H1 (cell line): Measurements from ENCODE around the gene NEURL1.

Experiments
- CBX8 ChIP-seq: fragments of 300-800, 300-1000 bp; sonication (generic); IDR thresholded peaks from 2 replicates; pipeline ENCODE4 v1.7.1; 2016; ENCODE audit warnings: low read depth, low read length, borderline replicate concordance
- EP300 ChIP-seq, 2 experiments: IDR thresholded peaks; 1 replicate in 1 of 2; 2 replicates in 1 of 2; pipeline ENCODE4 v1.6.1; 2011 to 2012; ENCODE audit warnings: low read depth in 2 of 2, low read length in 2 of 2, mild to moderate bottlenecking in 2 of 2, borderline replicate concordance in 1 of 2, inconsistent platforms in 1 of 2, moderate library complexity in 1 of 2
- EZH2 ChIP-seq: fragments of 200-600 bp; sonication (generic); IDR thresholded peaks from 2 replicates; pipeline ENCODE4 v1.7.1; 2012; ENCODE audit warnings: low read depth, mild to moderate bottlenecking, moderate library complexity, low read length, inconsistent platforms; ENCODE audit not compliant: severe bottlenecking
- POLR2A ChIP-seq, 2 experiments: IDR thresholded peaks; 1 replicate in 1 of 2; 2 replicates in 1 of 2; pipeline ENCODE4 v1.6.1; 2011; ENCODE audit warnings: low read depth in 2 of 2, low read length in 2 of 2, mild to moderate bottlenecking in 2 of 2; ENCODE audit errors: control extremely low read depth in 1 of 2
- POLR2AphosphoS5 ChIP-seq: IDR thresholded peaks from 2 replicates; pipeline ENCODE4 v1.6.1; 2011; ENCODE audit warnings: low read depth, low read length
- RAD21 ChIP-seq, 2 experiments: IDR thresholded peaks in 1 of 2; conservative IDR thresholded peaks in 1 of 2; 2 replicates each; pipeline ENCODE4 v1.6.1; 2011; ENCODE audit warnings: low read depth in 2 of 2, low read length in 2 of 2, improper control_type of control experiment in 1 of 2, inconsistent platforms in 1 of 2, mild to moderate bottlenecking in 1 of 2, moderate library complexity in 1 of 2
- RBBP5 ChIP-seq: IDR thresholded peaks from 2 replicates; pipeline ENCODE4 v1.7.1; 2012; ENCODE audit warnings: low read depth, mild to moderate bottlenecking, inconsistent platforms, low read length, moderate library complexity, borderline replicate concordance
- SUZ12 ChIP-seq: fragments of 200-600 bp; sonication (generic); IDR thresholded peaks from 2 replicates; pipeline ENCODE4 v1.6.1; 2012; ENCODE audit warnings: mild to moderate bottlenecking, inconsistent platforms, low read length, moderate library complexity, mixed read lengths
- TF ChIP-seq, protein P1 (sequence below), 3 experiments: IDR thresholded peaks; 1 replicate in 2 of 3; 2 replicates in 1 of 3; pipeline versions ENCODE4 v1.5.1 to v1.6.1; 2011; ENCODE audit warnings: low read length in 3 of 3, mild to moderate bottlenecking in 3 of 3, inconsistent platforms in 2 of 3, low read depth in 1 of 3, moderate library complexity in 1 of 3; ENCODE audit not compliant: insufficient read depth in 1 of 3; ENCODE audit errors: control extremely low read depth in 1 of 3

DNA sequence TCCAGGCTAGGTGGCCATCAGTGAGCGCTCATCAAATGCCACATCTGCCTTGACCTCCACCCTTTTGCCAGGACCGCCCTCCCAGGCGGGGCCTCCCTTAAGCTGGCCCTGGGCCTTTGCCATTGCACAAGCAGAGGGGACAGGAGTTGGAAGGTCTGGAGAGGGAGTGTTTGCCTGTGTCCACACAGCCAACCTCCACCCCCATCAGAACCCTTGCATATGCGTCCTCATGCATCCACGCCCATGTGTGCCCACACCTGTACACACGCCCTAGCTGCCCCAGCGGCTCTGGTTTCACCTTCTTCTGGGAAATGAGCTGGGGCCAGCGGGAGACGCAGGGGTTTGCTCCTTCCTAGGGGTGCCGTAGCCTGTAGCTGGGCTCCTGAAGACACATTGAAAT, 64.0 kb downstream of the NEURL1 start:
- TF ChIP-seq, protein P1, sequence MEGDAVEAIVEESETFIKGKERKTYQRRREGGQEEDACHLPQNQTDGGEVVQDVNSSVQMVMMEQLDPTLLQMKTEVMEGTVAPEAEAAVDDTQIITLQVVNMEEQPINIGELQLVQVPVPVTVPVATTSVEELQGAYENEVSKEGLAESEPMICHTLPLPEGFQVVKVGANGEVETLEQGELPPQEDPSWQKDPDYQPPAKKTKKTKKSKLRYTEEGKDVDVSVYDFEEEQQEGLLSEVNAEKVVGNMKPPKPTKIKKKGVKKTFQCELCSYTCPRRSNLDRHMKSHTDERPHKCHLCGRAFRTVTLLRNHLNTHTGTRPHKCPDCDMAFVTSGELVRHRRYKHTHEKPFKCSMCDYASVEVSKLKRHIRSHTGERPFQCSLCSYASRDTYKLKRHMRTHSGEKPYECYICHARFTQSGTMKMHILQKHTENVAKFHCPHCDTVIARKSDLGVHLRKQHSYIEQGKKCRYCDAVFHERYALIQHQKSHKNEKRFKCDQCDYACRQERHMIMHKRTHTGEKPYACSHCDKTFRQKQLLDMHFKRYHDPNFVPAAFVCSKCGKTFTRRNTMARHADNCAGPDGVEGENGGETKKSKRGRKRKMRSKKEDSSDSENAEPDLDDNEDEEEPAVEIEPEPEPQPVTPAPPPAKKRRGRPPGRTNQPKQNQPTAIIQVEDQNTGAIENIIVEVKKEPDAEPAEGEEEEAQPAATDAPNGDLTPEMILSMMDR (IDR thresholded peaks at IDR 0.05; ENCODE audit: control extremely low read depth in 1 of 3, insufficient read depth in 1 of 3, low read depth in 1 of 3, low read length in 3 of 3): no peak
- no peak for TF ChIP-seq SUZ12
- TF ChIP-seq RBBP5: no peak
- TF ChIP-seq EZH2: no peak
- no peak for TF ChIP-seq CBX8
- no peak for TF ChIP-seq POLR2A (IDR thresholded peaks at IDR 0.05; ENCODE audit: control extremely low read depth in 1 of 2, low read depth in 2 of 2, low read length in 2 of 2)
- TF ChIP-seq RAD21 (IDR thresholded peaks at IDR 0.05 in 1 of 2, conservative IDR thresholded peaks at IDR 0.05 in 1 of 2; ENCODE audit: low read depth in 2 of 2, low read length in 2 of 2): no peak
- no peak for TF ChIP-seq EP300 (IDR thresholded peaks at IDR 0.05; ENCODE audit: borderline replicate concordance in 1 of 2, low read depth in 2 of 2, low read length in 2 of 2)
- no peak for TF ChIP-seq POLR2AphosphoS5
